Upper lobe of right lung (tissue), 1 donor: ENCODE data around the gene EPHA1. TPM values are rescaled to one million over a fixed set of nuclear protein-coding genes. Genes with fewer than 3 reads are reported as not detected.

Experiments used
- ATAC-seq: fragments of 200-7000 bp; cut with Tn5 transposase; one replicate; pipeline ENCODE4 v1.9.1; 2020; ENCODE audit warnings: mild to moderate bottlenecking, moderate library complexity
- DNase-seq: peaks from one replicate; pipeline ENCODE4 v3.0.0-alpha.2; 2020
- H3K27ac ChIP-seq: fragments of 200-600 bp; one replicate; pipeline ENCODE4 v1.8.0; 2022
- H3K27me3 ChIP-seq: fragments of 200-600 bp; one replicate; pipeline ENCODE4 v1.8.0; 2022; ENCODE audit warnings: mild to moderate bottlenecking
- H3K36me3 ChIP-seq: fragments of 200-600 bp; one replicate; pipeline ENCODE4 v1.8.0; 2022
- H3K4me1 ChIP-seq: fragments of 200-600 bp; one replicate; pipeline ENCODE4 v1.8.0; 2022
- H3K4me3 ChIP-seq: fragments of 200-600 bp; one replicate; pipeline ENCODE4 v1.8.0; 2022; ENCODE audit warnings: mild to moderate bottlenecking
- H3K9me3 ChIP-seq: fragments of 200-600 bp; one replicate; pipeline ENCODE4 v1.8.0; 2022
- CTCF ChIP-seq: fragments of 200-600 bp; IDR thresholded peaks from one replicate; pipeline ENCODE4 v1.8.0; 2022; ENCODE audit warnings: antibody characterized with exemption
- intact Hi-C: fragments of 100-400 bp; cut with DNase I; formaldehyde crosslinking; loops from one replicate; pipeline ENCODE4 v1.11.0; 2022
- total RNA-seq: library from RNA; stranded (reverse); fragmentation: NEBNext Ultra II Directional; extraction: Animal tissue kit (Norgen Biotek cat#: 25700); gene quantifications from one replicate; pipeline ENCODE4 v1.2.1, GENCODE V29; 2021
- donor health status: DM: no; HTN: yes; CAD: no; lungs with severe emphysema.

EPHA1 gene
- total RNA-seq, 1 donor from 2014 or later, result 13.9 TPM

- intact Hi-C loops, result no loop called here
- no peaks in the 10 kb centered on the region for H3K9me3 ChIP-seq
- H3K4me1 ChIP-seq, result peaks cover 27% of the 10 kb centered on the region
- no peak for TF ChIP-seq CTCF
- no peak for ATAC-seq
- H3K36me3 ChIP-seq, result no peaks in the 10 kb centered on the region
- no peak overlapping the region for H3K27ac ChIP-seq
- no peak for DNase-seq
- H3K27me3 ChIP-seq, result no peaks in the 10 kb centered on the region
- no peak overlapping the region for H3K4me3 ChIP-seq
These were observed 10.7 kb downstream of the EPHA1 start for GRCh38 chr7:143397710-143398530.

GRCh38 chr7:143396625-143397556 lies 11.8 kb downstream of the EPHA1 start:
- no peak for TF ChIP-seq CTCF
- intact Hi-C loops, result no loop called here
- peak overlapping the region; percentile 65 for H3K27ac ChIP-seq
- no peaks in the 10 kb centered on the region for H3K9me3 ChIP-seq
- DNase-seq, result peak; percentile 70
- H3K27me3 ChIP-seq, result no peaks in the 10 kb centered on the region
- H3K4me1 ChIP-seq, result peaks cover 32% of the 10 kb centered on the region
- ATAC-seq, result peak; percentile 42
- H3K36me3 ChIP-seq, result peaks cover 2% of the 10 kb centered on the region
- no peak overlapping the region for H3K4me3 ChIP-seq

- DNase-seq (peak; percentile 60), ATAC-seq (no peak)
- Histone ChIP-seq H3K27me3 (no peaks in the 10 kb centered on the region), H3K9me3 (no peaks in the 10 kb centered on the region), H3K36me3 (peaks cover 9% of the 10 kb centered on the region), H3K27ac (peak overlapping the region; percentile 65), H3K4me3 (no peak overlapping the region), H3K4me1 (peaks cover 38% of the 10 kb centered on the region)
- TF ChIP-seq CTCF, result no peak
- intact Hi-C loops, result no loop called here
These were observed 12.5 kb downstream of the EPHA1 start for GRCh38 chr7:143396182-143396581.

- H3K4me3 ChIP-seq, result peak overlapping the region; percentile 3
- peak; percentile 59 for DNase-seq
- no peaks in the 10 kb centered on the region for H3K27me3 ChIP-seq
- H3K36me3 ChIP-seq, result peaks cover 16% of the 10 kb centered on the region
- peak; percentile 21 for TF ChIP-seq CTCF
- ATAC-seq, result peak; percentile 37
- intact Hi-C loops, result no loop called here
- H3K9me3 ChIP-seq, result no peaks in the 10 kb centered on the region
- peak overlapping the region; percentile 65 for H3K27ac ChIP-seq
- peaks cover 45% of the 10 kb centered on the region for H3K4me1 ChIP-seq
These were observed 13.2 kb downstream of the EPHA1 start for GRCh38 chr7:143395187-143396149.

GRCh38 chr7:143394777-143395176 lies 13.9 kb downstream of the EPHA1 start:
- H3K27ac ChIP-seq, result peak overlapping the region; percentile 65
- H3K9me3 ChIP-seq, result no peaks in the 10 kb centered on the region
- H3K4me1 ChIP-seq, result peaks cover 49% of the 10 kb centered on the region
- ATAC-seq (no peak), DNase-seq (no peak)
- H3K4me3 ChIP-seq, result peak overlapping the region; percentile 3
- no peaks in the 10 kb centered on the region for H3K27me3 ChIP-seq
- H3K36me3 ChIP-seq, result peaks cover 23% of the 10 kb centered on the region
- intact Hi-C loops, result no loop called here
- TF ChIP-seq CTCF, result no peak
